ENCODE data around the gene FAM83G.
"Not testable (repeated sequence)": the region's sequence is repeated elsewhere in the genome, so short reads cannot be mapped to it uniquely, and the experiment has no call there.

The FAM83G gene

DNA sequence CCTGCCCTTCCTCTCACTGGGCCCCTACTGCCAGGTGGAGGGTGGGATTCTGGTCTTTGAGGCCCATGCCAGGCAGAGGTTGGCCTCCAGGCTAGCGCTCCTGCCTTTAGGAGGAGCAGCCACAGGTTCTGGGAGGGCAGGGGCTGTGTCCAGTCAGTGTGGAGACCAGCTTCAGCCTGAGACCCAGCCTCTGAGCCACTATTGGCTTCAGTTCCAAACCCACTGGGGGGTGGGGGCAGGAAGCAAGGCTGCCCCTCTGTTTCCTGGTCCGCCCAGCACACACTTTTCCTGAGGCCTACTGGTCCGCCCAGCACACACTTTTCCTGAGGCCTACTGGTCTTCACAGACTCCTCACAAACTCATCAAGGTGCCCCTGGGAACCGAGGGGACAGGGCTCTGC lies 36.2 kb downstream of the FAM83G start:
- no peak for DNase-seq (ENCODE audit: low read depth)

DNA sequence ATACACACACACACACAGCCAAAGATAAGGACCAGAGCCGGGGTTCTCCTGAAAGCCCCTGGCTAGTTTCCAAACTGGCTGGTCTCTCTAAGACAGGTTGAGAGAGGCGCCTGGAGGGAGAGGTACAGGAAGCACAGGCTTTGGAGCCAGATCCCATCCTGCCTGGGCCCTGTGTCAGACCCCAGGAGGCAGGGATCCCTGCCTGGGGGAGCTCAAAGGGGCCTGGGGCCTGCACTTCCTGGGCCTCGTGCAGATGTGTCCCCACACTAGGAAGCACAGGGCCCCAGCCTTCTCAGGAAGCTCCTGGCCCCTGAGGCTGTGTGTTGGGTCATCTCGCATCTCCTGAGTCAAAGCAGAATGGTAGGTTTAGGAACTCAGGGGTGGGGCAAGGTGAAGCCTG lies 36.6 kb downstream of the FAM83G start:
- DNase-seq (ENCODE audit: low read depth): no peak

DNA sequence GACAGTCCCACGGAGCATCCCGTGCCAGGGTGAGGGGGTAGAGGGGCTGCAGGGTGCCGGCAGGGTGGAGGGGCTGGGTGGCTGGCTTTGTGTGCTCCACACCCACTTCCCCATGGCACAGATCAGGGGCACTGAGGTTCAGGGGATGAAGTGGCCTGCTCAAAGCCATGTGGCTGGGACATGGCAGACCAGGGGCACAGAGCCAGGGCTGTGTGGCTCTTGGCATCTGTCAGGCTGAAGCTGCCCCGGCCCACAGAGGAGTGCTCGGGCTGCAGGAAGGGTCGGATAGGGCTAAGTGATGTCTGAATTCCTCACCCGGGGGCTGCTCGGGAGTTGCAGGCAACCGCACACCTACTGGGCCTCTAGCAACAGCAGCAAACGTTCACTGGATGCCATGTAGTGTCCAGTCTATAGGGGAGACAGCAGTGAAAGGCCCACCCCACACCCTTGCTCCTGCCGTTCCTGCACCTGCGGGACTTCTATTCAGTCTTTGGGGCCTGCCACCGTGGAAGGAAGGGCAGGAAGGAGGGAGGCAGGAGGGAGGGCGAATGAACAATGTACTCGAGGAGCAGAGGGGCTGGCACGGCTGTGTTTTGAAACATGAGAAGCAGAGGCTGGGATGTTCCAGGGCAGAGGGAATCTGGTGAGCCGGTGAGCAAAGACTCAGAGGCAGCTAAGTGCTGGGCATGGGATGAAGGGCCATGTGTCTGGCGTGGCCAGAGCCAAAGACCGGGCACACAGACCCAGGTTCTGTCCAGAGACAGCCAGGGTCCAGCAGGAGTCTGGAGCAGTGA lies 37.5 kb downstream of the FAM83G start:
- no peak for DNase-seq (ENCODE audit: low read depth)

DNA sequence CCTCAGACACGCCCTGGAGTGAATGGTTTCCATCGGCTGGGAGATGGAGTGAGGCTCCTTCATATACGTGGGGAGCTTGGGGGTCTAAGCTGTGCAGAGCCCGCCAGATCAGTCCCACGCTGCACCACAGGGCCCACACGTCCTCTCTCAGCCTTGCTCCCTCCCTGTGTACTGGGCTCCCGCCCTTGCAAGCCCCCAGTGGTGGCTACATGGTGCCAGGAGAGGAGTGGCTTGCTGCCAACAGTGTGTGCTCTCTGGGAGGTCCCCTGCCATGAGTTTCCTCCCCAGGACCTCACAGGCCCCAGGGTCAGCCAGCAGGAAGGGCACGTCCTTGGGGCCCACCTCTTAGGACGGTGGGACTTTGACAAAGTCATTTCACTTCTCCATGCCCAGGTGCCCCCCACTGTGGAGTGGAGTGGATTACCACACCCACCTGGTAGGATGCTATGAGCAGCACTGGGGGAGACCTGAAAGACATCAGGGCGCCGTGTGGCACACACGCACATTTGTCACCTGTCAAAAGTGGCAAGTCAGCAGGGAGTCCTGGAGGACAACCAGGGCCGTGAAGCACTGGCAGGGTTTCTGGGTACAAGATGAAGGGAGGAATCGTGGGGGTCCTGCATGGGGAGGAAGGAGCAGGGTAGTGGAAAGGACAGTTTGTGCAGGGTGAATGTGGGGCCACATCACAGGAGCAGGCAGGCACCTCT lies 38.9 kb downstream of the FAM83G start:
- DNase-seq (ENCODE audit: low read depth): no peak

DNA sequence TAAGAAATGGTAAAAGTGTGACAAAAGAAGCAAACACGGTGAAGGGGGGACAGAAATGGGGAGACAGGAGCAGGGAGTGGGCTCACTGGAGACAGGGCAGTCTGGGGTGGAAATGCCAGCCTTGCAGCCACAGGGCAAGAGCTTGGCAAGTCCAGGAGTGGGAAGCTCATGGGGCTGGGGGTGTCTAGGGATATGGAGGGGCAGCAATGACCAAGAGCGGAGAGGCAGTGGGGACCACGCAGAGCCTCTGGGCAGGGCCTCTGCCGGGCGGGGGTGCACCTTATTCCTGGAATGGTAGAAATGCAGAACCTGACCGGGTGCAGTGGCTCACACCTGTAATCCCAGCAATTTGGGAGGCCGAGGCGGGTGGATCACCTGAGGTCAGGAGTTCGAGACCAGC lies 40.0 kb downstream of the FAM83G start:
- no peak for DNase-seq (ENCODE audit: low read depth)

DNA sequence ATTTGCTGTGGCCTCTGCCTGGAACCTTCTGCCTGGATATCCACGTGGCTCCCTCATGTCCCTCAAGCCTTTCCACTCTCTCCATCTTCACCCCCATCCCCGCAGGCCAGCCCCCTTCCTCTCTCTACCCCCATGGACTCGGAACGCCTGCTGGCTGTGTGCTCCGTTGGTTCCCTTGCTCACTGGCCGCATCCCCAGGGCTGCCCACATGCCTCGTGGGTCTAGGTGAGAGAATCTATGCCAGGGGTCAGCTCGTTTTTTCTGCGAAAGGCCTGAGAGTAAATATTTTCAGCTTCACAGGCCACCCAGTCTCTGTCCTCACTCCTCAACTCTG lies 40.6 kb downstream of the FAM83G start:
- no peak for DNase-seq (ENCODE audit: low read depth)

DNA sequence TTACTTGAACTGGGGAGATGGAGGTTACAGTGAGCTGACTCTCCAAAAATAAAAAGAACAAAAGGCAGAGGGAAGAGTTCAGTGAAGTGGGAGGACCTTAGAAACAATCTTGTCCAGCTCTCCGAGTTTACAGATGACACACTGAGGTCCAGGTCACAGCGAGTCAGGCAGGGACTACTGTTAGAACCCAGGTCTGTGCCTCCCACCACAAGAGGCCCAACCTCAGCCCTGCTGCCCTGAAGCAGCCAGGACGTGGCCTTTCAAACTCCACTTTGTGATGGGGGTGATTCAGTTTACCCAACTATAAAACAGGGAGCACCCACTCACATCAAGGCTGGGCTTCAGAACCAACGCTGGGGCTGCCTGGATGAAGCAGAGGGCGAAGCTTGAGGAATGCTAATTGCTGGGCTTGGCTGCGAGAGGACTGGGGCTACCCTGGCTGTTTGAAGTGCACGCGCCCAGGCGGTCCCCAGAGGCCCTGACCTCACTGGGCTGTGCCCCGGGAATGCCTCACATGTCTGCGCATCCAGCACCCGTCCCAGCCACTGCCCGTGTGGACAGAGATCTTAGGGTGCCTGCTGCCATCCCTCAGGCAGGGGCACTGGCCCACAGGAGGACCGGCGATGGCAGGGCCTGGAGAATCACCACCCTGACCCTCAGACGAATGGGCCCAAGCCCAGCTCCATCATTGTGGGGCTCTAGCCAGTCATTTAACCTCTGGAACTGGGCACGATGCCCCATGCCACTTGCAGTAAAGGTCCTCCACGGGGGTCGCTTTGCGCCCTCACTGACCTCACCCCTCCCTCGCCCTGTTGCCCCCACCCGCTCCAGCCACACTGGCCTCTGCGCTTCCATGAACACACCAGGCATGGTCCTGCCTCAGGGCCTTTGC lies 41.2 kb downstream of the FAM83G start:
- DNase-seq (ENCODE audit: low read depth): no peak

DNA sequence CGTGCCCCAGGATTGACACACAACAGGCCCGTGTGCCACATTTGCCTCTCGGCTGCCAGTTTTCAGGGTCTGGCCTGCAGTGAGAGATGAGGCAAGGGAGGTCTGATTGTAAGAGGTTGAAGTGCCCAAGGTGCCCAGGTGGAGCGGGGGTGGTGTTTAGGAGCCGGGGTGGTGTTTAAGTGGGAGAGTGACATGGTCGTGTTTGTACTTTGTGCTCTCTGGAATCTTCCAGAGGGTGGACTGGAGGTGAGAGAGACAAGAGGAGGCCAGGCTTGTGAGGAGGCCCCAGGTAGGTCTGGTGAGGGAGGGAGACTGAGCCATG lies 42.1 kb downstream of the FAM83G start:
- DNase-seq (ENCODE audit: low read depth): no peak

DNA sequence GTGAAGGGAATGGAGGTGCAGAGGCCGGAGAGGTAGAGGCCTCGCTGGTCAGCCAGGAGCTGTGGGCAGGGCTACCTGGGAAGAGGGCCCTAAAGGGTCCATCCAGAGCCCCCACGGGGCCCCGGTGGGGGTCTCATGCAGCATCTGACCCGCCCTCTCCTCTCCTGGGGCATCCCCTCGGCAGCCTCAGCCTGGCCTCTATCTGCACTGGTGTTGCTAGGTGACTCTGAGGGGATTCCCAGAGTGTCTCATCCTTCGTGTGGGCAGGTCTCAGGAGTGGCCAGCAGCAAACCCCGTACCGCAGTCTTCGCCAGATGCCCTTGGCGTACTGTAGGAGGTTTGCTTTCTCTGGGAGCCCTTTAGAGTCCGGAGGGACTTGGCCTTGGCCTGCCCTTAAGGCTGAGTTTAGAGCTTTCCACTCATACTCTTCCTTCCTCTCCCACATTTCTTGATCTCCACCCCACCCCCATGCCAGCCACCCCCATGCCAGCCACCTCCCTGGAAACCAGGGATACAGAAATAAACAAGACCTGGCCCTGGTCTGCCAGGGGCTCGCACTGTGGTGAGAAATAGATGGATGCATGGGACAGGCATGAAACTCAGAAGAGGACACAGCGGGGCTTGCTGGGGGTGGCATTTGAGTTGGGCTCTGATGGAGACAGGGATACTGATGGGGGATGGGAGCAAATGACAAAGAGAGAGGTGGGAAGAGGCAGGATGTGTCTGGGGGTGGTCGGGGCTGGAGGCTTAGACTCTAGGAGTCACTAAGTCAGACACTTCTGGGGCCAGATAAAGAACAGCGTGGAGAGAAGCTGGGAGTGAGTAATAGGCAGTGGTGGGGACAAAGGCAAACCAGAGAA lies 42.7 kb downstream of the FAM83G start:
- DNase-seq (ENCODE audit: low read depth): no peak

DNA sequence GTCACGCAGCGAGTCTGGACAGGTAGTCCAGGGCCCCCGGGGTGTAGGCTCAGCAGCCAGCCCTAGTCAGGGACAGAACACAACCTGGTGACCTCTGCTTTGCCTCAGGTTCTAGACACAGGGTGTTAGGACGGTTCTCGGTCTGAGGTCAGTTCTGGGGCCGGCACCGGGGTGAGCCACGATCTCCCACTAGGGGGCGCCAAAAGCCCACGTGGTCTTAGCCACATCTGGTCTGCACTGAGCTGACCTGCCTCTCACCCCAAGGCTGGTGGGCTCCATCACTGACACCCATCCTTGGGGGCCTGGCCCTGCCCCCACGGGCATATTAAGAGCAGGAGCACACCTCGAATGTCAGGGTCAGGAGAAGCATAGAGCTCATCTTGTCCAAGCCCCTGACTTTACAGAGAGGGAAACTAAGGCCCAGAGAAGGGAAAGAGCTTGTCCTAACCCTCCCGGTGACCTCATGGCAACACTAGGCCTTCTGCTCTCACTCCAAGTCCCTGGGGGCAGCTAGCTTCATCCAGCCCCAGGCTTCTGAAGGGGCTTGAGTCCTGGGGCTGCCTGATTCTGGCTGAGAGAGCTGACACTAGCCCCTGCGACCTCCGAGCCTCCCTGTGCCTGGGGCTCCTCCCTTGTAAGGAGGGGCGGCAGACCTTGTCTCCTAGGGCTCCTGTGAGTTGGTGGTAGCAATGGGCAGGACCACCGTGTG lies 43.6 kb downstream of the FAM83G start:
- DNase-seq (ENCODE audit: low read depth): no peak

DNA sequence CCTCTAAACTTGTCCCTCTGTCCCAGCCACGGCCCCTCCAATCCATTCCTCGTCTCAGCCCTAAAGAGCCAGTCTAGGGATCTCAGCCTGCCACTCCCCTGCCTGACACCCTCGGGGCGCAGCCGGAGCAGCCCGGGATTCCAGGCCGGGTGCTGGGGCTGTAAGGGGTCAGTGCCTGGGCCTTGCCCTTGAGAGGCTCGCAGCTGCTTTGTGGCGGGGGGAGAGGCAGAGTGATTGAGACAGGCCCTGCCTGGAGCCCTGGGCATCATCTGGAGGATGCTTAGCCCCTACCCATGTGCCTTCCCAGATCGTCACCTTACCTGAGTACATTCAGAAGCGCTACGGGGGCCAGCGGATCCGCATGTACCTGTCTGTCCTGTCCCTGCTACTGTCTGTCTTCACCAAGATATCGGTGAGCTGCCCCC lies 44.3 kb downstream of the FAM83G start:
- no peak for DNase-seq (ENCODE audit: low read depth)

DNA sequence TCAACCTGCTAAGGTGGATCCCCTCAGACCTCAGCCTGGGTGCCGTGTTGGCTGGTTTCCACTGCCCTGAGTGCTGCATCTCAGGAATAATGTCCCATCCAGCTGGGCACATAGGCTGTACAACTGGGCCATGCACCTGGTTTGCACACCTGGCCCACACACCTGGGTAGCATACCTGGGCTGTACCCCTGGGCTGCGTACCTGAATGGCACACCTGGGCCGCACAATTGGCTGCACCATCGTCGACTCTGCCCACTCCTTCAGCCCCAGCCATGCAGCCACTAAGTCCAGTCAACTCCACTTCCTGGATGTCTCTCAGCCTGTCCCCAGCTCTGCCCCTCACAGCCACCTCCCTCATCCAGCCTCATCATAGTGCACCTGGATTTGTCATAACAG lies 44.7 kb downstream of the FAM83G start:
- DNase-seq (ENCODE audit: low read depth): no peak

DNA sequence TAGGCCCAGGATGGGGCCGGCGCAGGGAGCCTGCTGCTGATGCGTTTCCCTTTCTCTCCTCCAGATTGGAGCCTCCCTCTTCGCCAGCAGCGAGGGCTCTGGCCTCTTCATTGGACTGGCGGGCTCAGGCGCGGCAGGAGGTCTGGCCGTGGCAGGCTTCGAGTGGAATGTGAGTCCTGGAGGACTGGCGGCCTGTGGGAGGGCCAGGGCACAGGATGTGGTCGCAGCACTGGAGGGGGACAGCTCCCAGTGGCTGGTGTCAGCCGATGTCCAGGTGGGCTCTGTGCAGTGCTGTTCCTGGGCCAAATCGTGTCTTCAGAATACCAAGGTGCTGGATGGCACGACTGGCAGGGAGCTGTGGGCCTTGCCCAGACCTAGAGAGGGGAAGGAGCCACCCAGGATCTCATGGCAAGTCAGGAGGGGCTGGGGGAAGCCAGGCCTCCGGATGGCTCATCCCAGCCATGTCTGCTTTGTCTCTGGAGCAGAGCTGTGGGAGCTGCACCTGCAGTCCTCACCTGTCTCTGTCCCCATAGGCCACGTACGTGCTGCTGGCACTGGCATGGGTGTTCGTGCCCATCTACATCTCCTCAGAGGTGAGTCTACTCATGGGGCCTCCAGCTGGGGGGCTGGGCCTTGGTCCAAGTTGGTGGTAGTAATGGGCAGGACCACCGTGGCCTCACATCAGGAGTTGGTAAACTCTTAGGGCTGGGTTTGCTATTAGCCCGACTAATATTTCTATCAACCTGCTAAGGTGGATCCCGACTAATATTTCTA lies 45.3 kb downstream of the FAM83G start:
- DNase-seq (ENCODE audit: low read depth): no peak

DNA sequence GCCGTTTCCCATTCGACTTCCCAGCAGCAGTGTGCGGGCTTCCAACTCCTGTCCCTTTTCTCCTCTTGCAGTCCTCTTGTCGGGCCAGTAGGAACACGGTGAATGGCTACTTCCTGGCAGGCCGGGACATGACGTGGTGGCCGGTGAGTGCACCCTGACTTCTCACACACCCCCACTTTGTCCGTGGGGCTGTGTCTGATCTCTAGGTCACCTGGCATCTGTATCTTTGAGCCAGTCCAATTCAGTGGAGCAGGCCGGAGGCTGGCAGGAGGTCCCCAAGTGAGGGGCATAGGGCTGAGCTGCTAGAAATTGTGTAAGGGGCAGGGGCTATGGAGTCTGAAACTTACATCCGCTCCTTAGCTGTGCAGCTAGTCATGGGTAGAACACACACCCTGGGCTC lies 46.0 kb downstream of the FAM83G start:
- no peak for DNase-seq (ENCODE audit: low read depth)

DNA sequence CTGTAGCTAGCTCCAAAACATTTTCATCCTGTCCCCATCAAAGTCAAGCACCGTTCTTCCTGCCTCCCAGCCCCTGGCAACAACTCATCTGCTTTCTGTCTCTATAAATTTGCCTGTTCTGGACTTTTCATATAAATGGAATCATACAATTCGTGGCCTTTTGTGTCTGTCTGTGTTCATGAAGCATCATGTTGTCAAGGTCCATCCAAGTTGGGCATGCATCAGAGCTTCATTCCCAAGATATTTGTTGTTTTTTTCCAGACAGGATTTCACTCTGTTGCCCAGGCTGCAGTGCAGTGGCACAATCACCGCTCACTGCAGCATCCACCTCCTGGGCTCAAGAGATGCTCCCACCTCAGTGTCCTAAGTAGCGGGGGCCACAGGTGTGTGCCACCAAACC lies 46.7 kb downstream of the FAM83G start:
- no peak for DNase-seq (ENCODE audit: low read depth)

DNA sequence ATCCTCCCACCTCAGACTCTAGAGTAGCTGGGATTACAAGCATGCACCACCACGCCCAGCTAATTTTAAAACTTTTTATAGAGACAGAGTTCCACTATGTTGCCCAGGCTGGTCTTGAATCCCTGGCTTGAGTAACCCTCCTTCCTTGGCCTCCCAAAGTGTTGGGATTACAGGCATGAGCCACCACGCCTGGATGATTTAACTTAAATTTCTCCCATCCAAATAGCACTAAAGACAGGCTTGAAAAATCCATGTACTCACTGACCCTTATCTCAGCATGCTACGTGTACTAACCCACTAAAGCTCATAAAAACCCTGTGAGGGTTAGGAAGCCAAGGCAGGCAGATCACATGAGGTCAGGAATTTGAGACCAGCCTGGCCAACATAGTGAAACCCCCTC lies 48.0 kb downstream of the FAM83G start:
- no peak for DNase-seq (ENCODE audit: low read depth)

DNA sequence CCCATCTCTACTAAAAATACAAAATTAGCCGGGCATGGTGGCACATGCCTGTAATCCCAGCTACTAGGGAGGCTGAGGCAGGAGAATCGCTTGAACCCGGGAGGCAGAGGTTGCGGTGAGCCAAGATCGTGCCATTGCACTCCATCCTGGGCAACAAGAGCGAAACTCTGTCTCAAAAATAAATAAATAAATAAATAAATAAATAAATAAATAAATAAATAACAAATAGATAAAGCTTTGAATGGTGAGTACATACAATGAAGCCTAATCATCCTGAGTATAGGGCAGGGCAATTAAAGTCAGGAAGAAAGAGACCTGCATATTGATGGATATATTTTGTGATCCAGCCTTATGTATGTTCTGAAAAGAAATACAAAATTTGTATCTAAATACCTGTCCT lies 48.5 kb downstream of the FAM83G start:
- not testable (repeated sequence) for DNase-seq (ENCODE audit: low read depth)

DNA sequence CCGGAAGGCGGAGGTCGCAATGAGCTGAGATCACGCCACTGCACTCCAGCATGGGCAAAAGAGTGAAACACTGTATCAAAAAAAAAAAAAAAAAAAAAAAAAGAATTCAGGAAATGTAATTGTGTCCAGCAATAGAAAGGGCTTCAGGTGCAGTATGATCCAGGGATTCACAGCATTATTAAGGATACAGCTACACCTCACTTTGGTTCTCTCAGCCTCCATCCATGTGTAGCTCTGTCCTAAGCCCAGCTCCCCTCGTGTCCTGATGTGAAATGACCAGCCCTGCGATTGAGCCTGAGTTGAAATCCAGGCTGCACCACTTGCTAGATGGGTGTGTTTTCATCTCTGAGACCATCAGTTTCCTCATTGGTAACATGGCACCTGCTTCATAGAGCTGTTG lies 49.6 kb downstream of the FAM83G start:
- no peak for DNase-seq (ENCODE audit: low read depth)

DNA sequence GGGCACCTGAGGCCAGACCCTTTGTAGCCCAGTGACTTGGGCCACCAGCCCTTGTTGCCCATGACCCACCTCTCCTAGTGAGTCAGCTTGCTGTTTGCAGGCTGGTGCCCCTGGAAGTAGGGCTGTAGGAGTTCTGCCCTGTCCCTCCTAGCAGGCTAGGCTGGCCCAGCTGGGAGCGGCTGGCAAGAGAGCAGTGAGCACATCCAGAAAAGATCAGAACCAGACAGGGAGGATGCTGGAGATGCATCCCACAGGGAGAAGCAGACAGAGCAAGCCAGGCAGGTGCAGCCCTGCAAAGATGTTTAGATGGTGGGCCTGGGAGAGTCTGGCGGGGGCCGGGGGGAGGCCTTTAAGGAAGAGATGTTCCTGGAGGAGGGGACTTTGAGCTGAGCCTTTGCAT lies 50.2 kb downstream of the FAM83G start:
- DNase-seq (ENCODE audit: low read depth): no peak

DNA sequence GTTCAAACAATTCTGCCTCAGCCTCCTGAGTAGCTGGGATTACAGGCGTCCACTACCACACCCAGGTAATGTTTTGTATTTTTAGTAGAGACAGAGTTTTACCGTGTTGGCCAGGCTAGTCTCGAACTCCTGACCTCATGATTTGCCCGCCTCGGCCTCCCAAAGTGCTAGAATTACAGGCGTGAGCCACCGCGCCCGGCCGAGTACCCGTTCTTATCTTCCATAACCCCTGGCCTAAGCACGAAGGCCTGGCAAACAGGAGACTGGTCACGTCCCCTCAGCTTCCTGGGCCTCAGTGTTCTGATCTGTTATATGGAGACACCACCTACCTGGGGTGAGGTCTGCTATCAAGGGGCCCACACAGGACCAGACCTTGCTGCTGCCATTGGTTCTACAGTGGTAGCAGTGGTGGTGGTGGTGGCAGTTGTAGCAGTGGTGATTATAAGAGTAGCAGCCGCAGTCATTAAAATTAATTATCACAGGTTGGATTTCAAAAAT lies 51.3 kb downstream of the FAM83G start:
- DNase-seq (ENCODE audit: low read depth): no peak
